ENCODE measurements around the gene EIF4EBP2. TPM values are rescaled to one million over a fixed set of nuclear protein-coding genes. Genes with fewer than 3 reads are reported as not detected.

EIF4EBP2 gene
- total RNA-seq, 1 experiment from 2014 or later = 36.7 TPM

DNA sequence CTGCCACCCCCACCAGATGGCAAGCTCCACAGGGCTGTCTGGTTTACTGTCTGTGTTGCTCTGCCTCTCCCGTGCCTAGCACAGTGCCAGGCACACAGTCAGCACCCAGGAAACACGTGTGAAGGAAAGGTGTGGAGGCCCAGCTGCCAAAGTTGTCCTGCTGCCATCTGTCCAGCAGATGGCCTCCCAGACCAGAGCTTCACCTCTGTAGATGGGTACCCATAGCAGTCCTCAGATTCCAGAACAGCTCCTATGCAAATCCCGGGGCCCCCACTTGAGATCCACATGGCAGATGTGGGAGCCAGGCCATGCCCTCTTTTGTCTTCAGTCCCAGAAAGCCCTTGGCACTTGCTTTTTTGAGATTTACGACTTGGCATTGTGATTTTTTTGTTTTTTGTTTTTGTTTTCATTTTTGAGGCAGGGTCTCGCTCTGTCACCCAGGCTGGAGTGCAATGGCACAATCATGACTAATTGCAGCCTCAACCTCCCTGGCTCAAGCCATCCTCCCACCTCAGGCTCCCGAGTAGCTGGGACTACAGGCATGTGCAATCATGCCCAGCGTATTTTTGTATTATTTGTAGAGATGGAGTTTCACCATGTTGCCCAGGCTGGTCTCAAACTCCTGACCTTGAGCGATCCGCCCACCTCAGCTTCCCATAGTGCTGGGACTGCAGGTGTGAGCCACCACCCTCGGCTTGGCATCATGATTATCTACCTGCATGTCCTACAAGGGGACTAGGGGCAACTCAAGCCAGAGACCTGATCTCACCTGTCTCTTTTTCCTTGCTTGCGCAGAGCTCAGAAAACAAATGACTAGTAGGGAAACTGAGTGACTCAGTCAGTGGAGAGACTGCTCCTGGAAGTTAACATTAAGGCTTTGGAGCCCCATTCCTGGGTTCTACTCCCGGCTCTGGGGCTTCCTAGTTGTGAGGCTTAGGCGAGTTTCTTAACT is 57.7 kb downstream of the EIF4EBP2 start:
- no peak for TF ChIP-seq SP1 (IDR thresholded peaks at IDR 0.05; ENCODE audit: low read depth)
- no peak for TF ChIP-seq ELF1 (IDR thresholded peaks at IDR 0.05; ENCODE audit: borderline replicate concordance, low read depth)
- TF ChIP-seq TCF7L2 (IDR thresholded peaks at IDR 0.05; ENCODE audit: borderline replicate concordance, extremely low read depth, insufficient read depth, insufficient read length) = no peak
- no peak for TF ChIP-seq EZH2phosphoT487 (IDR thresholded peaks at IDR 0.05; ENCODE audit: borderline replicate concordance)
- TF ChIP-seq, protein P1, sequence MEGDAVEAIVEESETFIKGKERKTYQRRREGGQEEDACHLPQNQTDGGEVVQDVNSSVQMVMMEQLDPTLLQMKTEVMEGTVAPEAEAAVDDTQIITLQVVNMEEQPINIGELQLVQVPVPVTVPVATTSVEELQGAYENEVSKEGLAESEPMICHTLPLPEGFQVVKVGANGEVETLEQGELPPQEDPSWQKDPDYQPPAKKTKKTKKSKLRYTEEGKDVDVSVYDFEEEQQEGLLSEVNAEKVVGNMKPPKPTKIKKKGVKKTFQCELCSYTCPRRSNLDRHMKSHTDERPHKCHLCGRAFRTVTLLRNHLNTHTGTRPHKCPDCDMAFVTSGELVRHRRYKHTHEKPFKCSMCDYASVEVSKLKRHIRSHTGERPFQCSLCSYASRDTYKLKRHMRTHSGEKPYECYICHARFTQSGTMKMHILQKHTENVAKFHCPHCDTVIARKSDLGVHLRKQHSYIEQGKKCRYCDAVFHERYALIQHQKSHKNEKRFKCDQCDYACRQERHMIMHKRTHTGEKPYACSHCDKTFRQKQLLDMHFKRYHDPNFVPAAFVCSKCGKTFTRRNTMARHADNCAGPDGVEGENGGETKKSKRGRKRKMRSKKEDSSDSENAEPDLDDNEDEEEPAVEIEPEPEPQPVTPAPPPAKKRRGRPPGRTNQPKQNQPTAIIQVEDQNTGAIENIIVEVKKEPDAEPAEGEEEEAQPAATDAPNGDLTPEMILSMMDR (IDR thresholded peaks at IDR 0.05 in 2 of 3, conservative IDR thresholded peaks at IDR 0.05 in 1 of 3; ENCODE audit: borderline replicate concordance in 1 of 3, insufficient read depth in 1 of 3, low read depth in 2 of 3, low read length in 2 of 3) = peak; percentile 86 to 92 (median 88)
- TF ChIP-seq CBX3 (IDR thresholded peaks at IDR 0.05; ENCODE audit: low read depth) = peak; percentile 58; the same call in 1 of the 2 replicates
- no peak; the same call in 1 of the 2 replicates for TF ChIP-seq ZFX (IDR thresholded peaks at IDR 0.05)
- TF ChIP-seq, protein P2, sequence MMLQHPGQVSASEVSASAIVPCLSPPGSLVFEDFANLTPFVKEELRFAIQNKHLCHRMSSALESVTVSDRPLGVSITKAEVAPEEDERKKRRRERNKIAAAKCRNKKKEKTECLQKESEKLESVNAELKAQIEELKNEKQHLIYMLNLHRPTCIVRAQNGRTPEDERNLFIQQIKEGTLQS (IDR thresholded peaks at IDR 0.05) = no peak
- TF ChIP-seq SRF (IDR thresholded peaks at IDR 0.05; ENCODE audit: low read depth) = no peak
- TF ChIP-seq, protein P3, sequence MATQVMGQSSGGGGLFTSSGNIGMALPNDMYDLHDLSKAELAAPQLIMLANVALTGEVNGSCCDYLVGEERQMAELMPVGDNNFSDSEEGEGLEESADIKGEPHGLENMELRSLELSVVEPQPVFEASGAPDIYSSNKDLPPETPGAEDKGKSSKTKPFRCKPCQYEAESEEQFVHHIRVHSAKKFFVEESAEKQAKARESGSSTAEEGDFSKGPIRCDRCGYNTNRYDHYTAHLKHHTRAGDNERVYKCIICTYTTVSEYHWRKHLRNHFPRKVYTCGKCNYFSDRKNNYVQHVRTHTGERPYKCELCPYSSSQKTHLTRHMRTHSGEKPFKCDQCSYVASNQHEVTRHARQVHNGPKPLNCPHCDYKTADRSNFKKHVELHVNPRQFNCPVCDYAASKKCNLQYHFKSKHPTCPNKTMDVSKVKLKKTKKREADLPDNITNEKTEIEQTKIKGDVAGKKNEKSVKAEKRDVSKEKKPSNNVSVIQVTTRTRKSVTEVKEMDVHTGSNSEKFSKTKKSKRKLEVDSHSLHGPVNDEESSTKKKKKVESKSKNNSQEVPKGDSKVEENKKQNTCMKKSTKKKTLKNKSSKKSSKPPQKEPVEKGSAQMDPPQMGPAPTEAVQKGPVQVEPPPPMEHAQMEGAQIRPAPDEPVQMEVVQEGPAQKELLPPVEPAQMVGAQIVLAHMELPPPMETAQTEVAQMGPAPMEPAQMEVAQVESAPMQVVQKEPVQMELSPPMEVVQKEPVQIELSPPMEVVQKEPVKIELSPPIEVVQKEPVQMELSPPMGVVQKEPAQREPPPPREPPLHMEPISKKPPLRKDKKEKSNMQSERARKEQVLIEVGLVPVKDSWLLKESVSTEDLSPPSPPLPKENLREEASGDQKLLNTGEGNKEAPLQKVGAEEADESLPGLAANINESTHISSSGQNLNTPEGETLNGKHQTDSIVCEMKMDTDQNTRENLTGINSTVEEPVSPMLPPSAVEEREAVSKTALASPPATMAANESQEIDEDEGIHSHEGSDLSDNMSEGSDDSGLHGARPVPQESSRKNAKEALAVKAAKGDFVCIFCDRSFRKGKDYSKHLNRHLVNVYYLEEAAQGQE (IDR thresholded peaks at IDR 0.05; ENCODE audit: low read depth) = no peak
- TF ChIP-seq, protein P4, sequence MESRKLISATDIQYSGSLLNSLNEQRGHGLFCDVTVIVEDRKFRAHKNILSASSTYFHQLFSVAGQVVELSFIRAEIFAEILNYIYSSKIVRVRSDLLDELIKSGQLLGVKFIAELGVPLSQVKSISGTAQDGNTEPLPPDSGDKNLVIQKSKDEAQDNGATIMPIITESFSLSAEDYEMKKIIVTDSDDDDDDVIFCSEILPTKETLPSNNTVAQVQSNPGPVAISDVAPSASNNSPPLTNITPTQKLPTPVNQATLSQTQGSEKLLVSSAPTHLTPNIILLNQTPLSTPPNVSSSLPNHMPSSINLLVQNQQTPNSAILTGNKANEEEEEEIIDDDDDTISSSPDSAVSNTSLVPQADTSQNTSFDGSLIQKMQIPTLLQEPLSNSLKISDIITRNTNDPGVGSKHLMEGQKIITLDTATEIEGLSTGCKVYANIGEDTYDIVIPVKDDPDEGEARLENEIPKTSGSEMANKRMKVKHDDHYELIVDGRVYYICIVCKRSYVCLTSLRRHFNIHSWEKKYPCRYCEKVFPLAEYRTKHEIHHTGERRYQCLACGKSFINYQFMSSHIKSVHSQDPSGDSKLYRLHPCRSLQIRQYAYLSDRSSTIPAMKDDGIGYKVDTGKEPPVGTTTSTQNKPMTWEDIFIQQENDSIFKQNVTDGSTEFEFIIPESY (IDR thresholded peaks at IDR 0.05; ENCODE audit: extremely low read depth, insufficient replicate concordance, low read length) = no peak
- TF ChIP-seq ZNF274 (IDR thresholded peaks at IDR 0.05; ENCODE audit: low read depth, low read length) = no peak
- TF ChIP-seq RAD21 (IDR thresholded peaks at IDR 0.05; ENCODE audit: low read depth) = peak; percentile 99
- TF ChIP-seq, protein P5, sequence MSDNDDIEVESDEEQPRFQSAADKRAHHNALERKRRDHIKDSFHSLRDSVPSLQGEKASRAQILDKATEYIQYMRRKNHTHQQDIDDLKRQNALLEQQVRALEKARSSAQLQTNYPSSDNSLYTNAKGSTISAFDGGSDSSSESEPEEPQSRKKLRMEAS (IDR thresholded peaks at IDR 0.05) = peak; percentile 96
- TF ChIP-seq POLR2A (IDR thresholded peaks at IDR 0.05; ENCODE audit: borderline replicate concordance, extremely low read depth, insufficient read depth, insufficient read length) = no peak
- no peak for TF ChIP-seq POLR2AphosphoS5 (IDR thresholded peaks at IDR 0.05; ENCODE audit: low read depth, low read length)

More for the DNA sequence above, 57.7 kb downstream of the EIF4EBP2 start:
- Histone ChIP-seq H3K36me3 (ENCODE audit: control insufficient read depth in 1 of 2, insufficient read depth in 2 of 2, low read length in 2 of 2) (no peaks in the 10 kb centered on the region), H3K9ac (ENCODE audit: low read length) (no peak overlapping the region), H3K79me2 (ENCODE audit: insufficient read depth, low read length) (no peaks in the 10 kb centered on the region), H3K27me3 (ENCODE audit: insufficient read depth, low read length) (no peaks in the 10 kb centered on the region), H4K20me1 (ENCODE audit: insufficient read depth) (no peaks in the 10 kb centered on the region), H2AFZ (ENCODE audit: low read depth, low read length, poor library complexity, severe bottlenecking) (no peak overlapping the region), H3K4me3 (replicated peaks in 1 of 2; ENCODE audit: low read depth in 1 of 2, low read length in 2 of 2) (no peak overlapping the region), H3K27ac (ENCODE audit: low read depth, low read length) (no peak overlapping the region), H3K9me3 (ENCODE audit: control insufficient read depth in 1 of 2, insufficient read depth in 1 of 2, low read depth in 1 of 2, low read length in 2 of 2) (no peaks in the 10 kb centered on the region), H3K9me2 (ENCODE audit: insufficient read depth) (no peaks in the 10 kb centered on the region), H3K4me2 (ENCODE audit: low read length) (peak overlapping the region; percentile 55), H3K4me1 (ENCODE audit: control insufficient read depth in 1 of 2, insufficient read depth in 2 of 2, low read length in 2 of 2) (peaks cover 31 to 54% of the 10 kb centered on the region in 2 experiments)
- DNase-seq (ENCODE audit: low read depth, low spot score) (peak; percentile 67), ATAC-seq (peak; percentile 78)
- POLR2A ChIA-PET = interaction anchor here (0.5 to 2.2 kb wide), 2 partner anchors 17 to 88 kb away, joined by 3 to 6 read pairs; partner anchors contain the start of gene PALD1
- RAD21 ChIA-PET (ENCODE audit: low non-redundant PET in 1 of 2, low total read pairs in 2 of 2, uncharacterized antibody in 2 of 2, unreplicated experiment in 2 of 2) = interaction anchor here (0.7 to 1.9 kb wide), 8 partner anchors 14 to 79 kb away, joined by 3 to 7 read pairs (median 4); partner anchors contain the start of gene PALD1 (in 1 of the 2)
- intact Hi-C loops (cut with micrococcal nuclease) = loop anchor here (1.0 to 5.0 kb wide), 4 partner anchors 76 to 421 kb away; partner anchors contain the start of gene SGPL1
- BruUV-seq (replicated peaks) = no TSS peak
- CTCF ChIA-PET = interaction anchor here (0.6 to 2.6 kb wide), 17 partner anchors 10 to 297 kb away, joined by 3 to 21 read pairs (median 4); no protein-coding TSS in a partner anchor

All from HCT116 (cell line).